H1 (cell line): ENCODE measurements around the gene MMS22L. TPM values are rescaled to one million over a fixed set of nuclear protein-coding genes. Genes with fewer than 3 reads are reported as not detected.

Experiments
- CTCF ChIA-PET: fragments of 300-600 bp; sonication (Branson Sonifier 250); formaldehyde crosslinking; loops from one replicate; lab custom pipeline; 2021; ENCODE audit not compliant: partially characterized antibody; lab: Charles Lee
- POLR2A ChIA-PET: fragments of 300-600 bp; sonication (Branson Sonifier 250); formaldehyde crosslinking; loops from one replicate; lab custom pipeline; 2021; ENCODE audit warnings: inconsistent platforms; ENCODE audit not compliant: partially characterized antibody; lab: Charles Lee
- DNase-seq, 2 experiments: peaks; one replicate each; pipeline versions ENCODE4 v3.0.0 to v3.0.0-alpha.2; 2010 to 2022; ENCODE audit warnings: low spot score in 2 of 2, low read depth in 1 of 2, mixed read lengths in 1 of 2
- FAIRE-seq: peaks from 2 replicates; lab custom pipeline; 2011; peaks lifted over from hg19 to GRCh38; lab: Jason Lieb, UNC
- H2AFZ ChIP-seq: 2 replicates; pipeline ENCODE4 v1.8.1; 2012; ENCODE audit warnings: low read length, inconsistent platforms
- H2AK5ac ChIP-seq: 2 replicates; pipeline ENCODE4 v1.6.1; 2013; ENCODE audit warnings: low read depth, low read length
- H2BK120ac ChIP-seq: replicated peaks from 2 replicates; pipeline ENCODE3; 2013; ENCODE audit warnings: low read depth, low read length, inconsistent platforms
- H2BK12ac ChIP-seq: 2 replicates; pipeline ENCODE4 v1.6.1; 2013; ENCODE audit warnings: low read depth, low read length
- H2BK15ac ChIP-seq: 2 replicates; pipeline ENCODE4 v1.6.1; 2013; ENCODE audit warnings: low read length
- H2BK20ac ChIP-seq: 2 replicates; pipeline ENCODE4 v1.6.1; 2013; ENCODE audit warnings: low read length
- H2BK5ac ChIP-seq: 2 replicates; pipeline ENCODE4 v1.6.1; 2013; ENCODE audit warnings: low read depth, low read length
- H3K14ac ChIP-seq: 2 replicates; pipeline ENCODE4 v1.6.1; 2013; ENCODE audit warnings: inconsistent platforms; ENCODE audit not compliant: insufficient read length
- H3K18ac ChIP-seq: 2 replicates; pipeline ENCODE4 v1.6.1; 2013; ENCODE audit warnings: low read length; ENCODE audit errors: extremely low read depth
- H3K23ac ChIP-seq: 2 replicates; pipeline ENCODE4 v1.6.1; 2013; ENCODE audit warnings: inconsistent platforms; ENCODE audit not compliant: insufficient read length
- H3K23me2 ChIP-seq: 2 replicates; pipeline ENCODE4 v1.6.1; 2013; ENCODE audit warnings: low read depth, low read length
- H3K27ac ChIP-seq: 2 replicates; pipeline ENCODE4 v1.6.1; 2011; ENCODE audit warnings: low read depth, low read length, inconsistent platforms
- H3K27me3 ChIP-seq, 4 experiments: replicated peaks in 1 of 4; 1 replicate in 1 of 4; 2 replicates in 3 of 4; pipeline versions ENCODE4 v1.6.1 to v1.8.1; 2011 to 2013; ENCODE audit warnings: low read length in 3 of 4, mild to moderate bottlenecking in 3 of 4, inconsistent platforms in 2 of 4, mixed read lengths in 2 of 4, moderate library complexity in 1 of 4; ENCODE audit not compliant: control insufficient read depth in 3 of 4, insufficient read depth in 3 of 4; ENCODE audit errors: extremely low read depth in 1 of 4
- H3K36me3 ChIP-seq, 4 experiments: 2 replicates each; pipeline versions ENCODE4 v1.6.1 to v1.8.1; 2011 to 2013; ENCODE audit warnings: mild to moderate bottlenecking in 4 of 4, low read length in 3 of 4, moderate library complexity in 2 of 4, control low read depth in 1 of 4, inconsistent platforms in 1 of 4; ENCODE audit not compliant: insufficient read depth in 4 of 4, control insufficient read depth in 2 of 4
- H3K4ac ChIP-seq: replicated peaks from 2 replicates; pipeline ENCODE3; 2013; ENCODE audit warnings: low read length, low read depth, mixed read lengths, inconsistent platforms; ENCODE audit not compliant: insufficient read length
- H3K4me1 ChIP-seq, 4 experiments: replicated peaks in 1 of 4; 1 replicate in 1 of 4; 2 replicates in 3 of 4; pipeline versions ENCODE4 v1.6.1 to v1.8.1; 2011 to 2013; ENCODE audit warnings: low read length in 3 of 4, inconsistent platforms in 2 of 4, mixed read lengths in 1 of 4; ENCODE audit not compliant: insufficient read depth in 4 of 4, control insufficient read depth in 3 of 4
- H3K4me2 ChIP-seq, 2 experiments: 2 replicates each; pipeline versions ENCODE4 v1.6.1 to v1.8.1; 2011 to 2013; ENCODE audit warnings: low read depth in 2 of 2, low read length in 2 of 2, control low read depth in 1 of 2, inconsistent platforms in 1 of 2, mild to moderate bottlenecking in 1 of 2; ENCODE audit not compliant: insufficient read depth in 1 of 2
- H3K4me3 ChIP-seq, 4 experiments: fragments of 200-600, 300-600 bp in 1 of 4; sonication (generic), shearing (Covaris generic), sonication (Bioruptor Twin) in 1 of 4; 2 replicates each; pipeline versions ENCODE4 v1.5.1 to v1.8.1; 2011 to 2016; ENCODE audit warnings: low read length in 4 of 4, low read depth in 3 of 4, control low read depth in 2 of 4, inconsistent platforms in 2 of 4, mild to moderate bottlenecking in 2 of 4, mixed read lengths in 1 of 4, moderate library complexity in 1 of 4; ENCODE audit not compliant: insufficient read depth in 2 of 4; ENCODE audit errors: extremely low read depth in 1 of 4
- H3K56ac ChIP-seq: replicated peaks from 2 replicates; pipeline ENCODE3; 2013; ENCODE audit warnings: low read depth, mild to moderate bottlenecking, mixed read lengths, low read length, inconsistent platforms; ENCODE audit not compliant: insufficient read length
- H3K79me1 ChIP-seq: 2 replicates; pipeline ENCODE4 v1.6.1; 2013; ENCODE audit warnings: low read depth, low read length, control low read depth
- H3K79me2 ChIP-seq, 2 experiments: 2 replicates each; pipeline versions ENCODE4 v1.6.1 to v1.8.1; 2012 to 2013; ENCODE audit warnings: low read length in 2 of 2, mild to moderate bottlenecking in 2 of 2, inconsistent platforms in 1 of 2; ENCODE audit not compliant: insufficient read depth in 2 of 2, control insufficient read depth in 1 of 2
- H3K9ac ChIP-seq, 4 experiments: replicated peaks in 1 of 4; 1 replicate in 1 of 4; 2 replicates in 3 of 4; pipeline versions ENCODE4 v1.6.1 to v1.8.1; 2011 to 2013; ENCODE audit warnings: low read depth in 3 of 4, low read length in 3 of 4, control low read depth in 2 of 4, mild to moderate bottlenecking in 2 of 4, moderate library complexity in 2 of 4, inconsistent platforms in 1 of 4; ENCODE audit errors: extremely low read depth in 1 of 4
- H3K9me3 ChIP-seq, 2 experiments: 2 replicates each; pipeline versions ENCODE4 v1.6.1 to v1.8.1; 2012 to 2013; ENCODE audit warnings: mild to moderate bottlenecking in 2 of 2, moderate library complexity in 2 of 2, control low read depth in 1 of 2, inconsistent platforms in 1 of 2, low read depth in 1 of 2, low read length in 1 of 2, mixed read lengths in 1 of 2; ENCODE audit not compliant: insufficient read depth in 2 of 2
- H4K20me1 ChIP-seq, 2 experiments: replicated peaks in 1 of 2; 2 replicates each; pipeline versions ENCODE3 to v1.8.1; 2011 to 2013; ENCODE audit warnings: inconsistent platforms in 2 of 2, low read length in 2 of 2, mild to moderate bottlenecking in 1 of 2; ENCODE audit not compliant: insufficient read depth in 2 of 2, control insufficient read depth in 1 of 2
- H4K5ac ChIP-seq: 2 replicates; pipeline ENCODE4 v1.6.1; 2013; ENCODE audit warnings: low read length, low read depth, mixed read lengths, inconsistent platforms; ENCODE audit not compliant: insufficient read length
- H4K8ac ChIP-seq: 2 replicates; pipeline ENCODE4 v1.8.0; 2013; ENCODE audit warnings: mild to moderate bottlenecking, moderate library complexity, low read length, inconsistent platforms; ENCODE audit not compliant: insufficient read depth; ENCODE audit errors: extremely low read depth
- H4K91ac ChIP-seq: replicated peaks from 2 replicates; pipeline ENCODE3; 2013; ENCODE audit warnings: low read length, mixed read lengths, inconsistent platforms; ENCODE audit not compliant: insufficient read length
- ATF3 ChIP-seq: IDR thresholded peaks from 2 replicates; pipeline ENCODE4 v1.6.1; 2011; ENCODE audit warnings: low read depth, mild to moderate bottlenecking, low read length; ENCODE audit not compliant: insufficient read depth
- CEBPB ChIP-seq: IDR thresholded peaks from 2 replicates; pipeline ENCODE4 v1.6.1; 2012; ENCODE audit warnings: low read depth, low read length
- CHD1 ChIP-seq: IDR thresholded peaks from 2 replicates; pipeline ENCODE4 v1.6.1; 2012; ENCODE audit warnings: low read depth, low read length, improper control_type of control experiment
- CHD2 ChIP-seq: IDR thresholded peaks from 2 replicates; pipeline ENCODE4 v1.6.1; 2012; ENCODE audit warnings: low read length, improper control_type of control experiment
- CREB1 ChIP-seq: IDR thresholded peaks from 2 replicates; pipeline ENCODE4 v1.6.1; 2012; ENCODE audit warnings: inconsistent platforms
- E2F6 ChIP-seq: IDR thresholded peaks from 2 replicates; pipeline ENCODE4 v1.6.1; 2012; ENCODE audit warnings: inconsistent platforms
- GABPA ChIP-seq: IDR thresholded peaks from 2 replicates; pipeline ENCODE4 v1.6.1; 2011; ENCODE audit warnings: mild to moderate bottlenecking, low read length, moderate library complexity, borderline replicate concordance; ENCODE audit not compliant: insufficient read depth
- HDAC6 ChIP-seq: IDR thresholded peaks from one replicate; pipeline ENCODE4 v1.7.1; 2012; ENCODE audit warnings: low read depth, mild to moderate bottlenecking, inconsistent platforms, low read length, moderate library complexity
- JUND ChIP-seq: IDR thresholded peaks from 2 replicates; pipeline ENCODE4 v1.6.1; 2011; ENCODE audit warnings: mild to moderate bottlenecking, improper control_type of control experiment, low read length
- POLR2AphosphoS5 ChIP-seq: IDR thresholded peaks from 2 replicates; pipeline ENCODE4 v1.6.1; 2011; ENCODE audit warnings: low read depth, low read length
- SAP30 ChIP-seq: fragments of 300-600 bp; sonication (generic); IDR thresholded peaks from 2 replicates; pipeline ENCODE4 v1.7.1; 2012; ENCODE audit warnings: low read length, moderate library complexity, mild to moderate bottlenecking, inconsistent platforms; ENCODE audit not compliant: insufficient read depth, insufficient replicate concordance
- SIX5 ChIP-seq: IDR thresholded peaks from 2 replicates; pipeline ENCODE4 v1.6.1; 2011; ENCODE audit warnings: mild to moderate bottlenecking, low read depth, low read length
- SP2 ChIP-seq: IDR thresholded peaks from 2 replicates; pipeline ENCODE4 v1.6.1; 2012; ENCODE audit warnings: mild to moderate bottlenecking, low read length, inconsistent platforms
- SP4 ChIP-seq: IDR thresholded peaks from 2 replicates; pipeline ENCODE4 v1.6.1; 2012; ENCODE audit warnings: low read length, inconsistent platforms
- TCF12 ChIP-seq: IDR thresholded peaks from 2 replicates; pipeline ENCODE4 v1.6.1; 2011; ENCODE audit warnings: low read depth, mild to moderate bottlenecking, low read length
- WGBS, 2 experiments: shearing (Covaris generic) in 1 of 2; methylation state at CpG; one replicate each; pipeline versions ENCODE4 v1.1.6 to v1.1.7; 2013 to 2015; ENCODE audit warnings: low lambda C conversion rate in 2 of 2, mixed read lengths in 2 of 2, inconsistent platforms in 1 of 2, low coverage in 1 of 2, missing lambda C conversion rate in 1 of 2; ENCODE audit not compliant: insufficient replicate concordance in 2 of 2, insufficient coverage in 1 of 2, insufficient read length in 1 of 2; ENCODE audit errors: extremely low coverage in 1 of 2, missing lambda C conversion rate in 1 of 2; 5-methylcytosine and 5-hydroxymethylcytosine counted together
- polyA plus RNA-seq, 7 experiments: library from polyadenylated mRNA; depleted of rRNA in 3 of 7; stranded (reverse) in 5 of 7; unstranded in 2 of 7; fragments of >200 nt in 5 of 7; fragments of 200-250 nt in 2 of 7; gene quantifications; 1 replicate in 5 of 7; 2 replicates in 1 of 7; 4 replicates in 1 of 7; pipeline versions ENCODE4 v1.2.1 to v1.2.3, GENCODE V29; 2011 to 2013; ENCODE audit warnings: missing spikeins in 2 of 7, mixed read lengths in 2 of 7
- total RNA-seq: library from RNA; stranded (reverse); fragmentation: NEBNext Ultra II Directional; extraction: Animal tissue kit (Norgen Biotek cat#: 25700); gene quantifications from 2 replicates; pipeline ENCODE4 v1.2.1, GENCODE V29; 2021

Gene MMS22L
- total and polyA plus RNA-seq, 2 of the 8 experiments (the other 6 are each of a cell fraction or from before 2014, with no cell fraction given) = 11.1 to 32.6 TPM

GRCh38 chr6:97145691-97146090 is 137.3 kb downstream of the MMS22L start:
- no peak overlapping the region for H2AFZ ChIP-seq
- H2BK120ac ChIP-seq = no peak overlapping the region
- no peaks in the 10 kb centered on the region for H3K27me3 ChIP-seq
- no peak overlapping the region for H3K14ac ChIP-seq
- no peak overlapping the region for H3K9ac ChIP-seq
- no peak overlapping the region for H3K4me2 ChIP-seq
- H3K79me1 ChIP-seq = no peaks in the 10 kb centered on the region
- H2BK20ac ChIP-seq = no peak overlapping the region
- ChIA-PET CTCF (interaction anchor here (0.8 kb wide), 1 partner anchor 20 kb away, joined by 4 read pairs; no protein-coding TSS in a partner anchor), POLR2A (interaction anchor here (0.6 kb wide), 1 partner anchor 221 kb away, joined by 3 read pairs; no protein-coding TSS in a partner anchor)
- no peaks in the 10 kb centered on the region for H3K9me3 ChIP-seq
- H3K18ac ChIP-seq = no peak overlapping the region
- no peaks in the 10 kb centered on the region for H3K23me2 ChIP-seq
- no peaks in the 10 kb centered on the region for H3K4me1 ChIP-seq
- no peak overlapping the region for H3K27ac ChIP-seq
- no peak overlapping the region for H2BK5ac ChIP-seq
- H2BK12ac ChIP-seq = no peak overlapping the region
- peaks cover 0 to 34% (median 5%) of the 10 kb centered on the region in 4 experiments; a peak in 6 of 8 replicates for H3K36me3 ChIP-seq
- H3K4ac ChIP-seq = no peak overlapping the region
- H4K8ac ChIP-seq = no peak overlapping the region
- DNase-seq (no peak), FAIRE-seq (no peak)
- WGBS, 2 experiments = 100% methylated on average over 1 of the region's 1 CpG; no CpG with 5 or more reads in 1 of the 2 experiments
- H4K20me1 ChIP-seq = no peaks in the 10 kb centered on the region
- no peak overlapping the region for H4K5ac ChIP-seq
- H4K91ac ChIP-seq = no peak overlapping the region
- H3K23ac ChIP-seq = no peak overlapping the region
- no peak overlapping the region for H3K56ac ChIP-seq
- no peak overlapping the region for H3K4me3 ChIP-seq
- no peak overlapping the region for H2BK15ac ChIP-seq
- no peaks in the 10 kb centered on the region for H3K79me2 ChIP-seq
- no peak overlapping the region for H2AK5ac ChIP-seq
- TF ChIP-seq POLR2AphosphoS5 (no peak), GABPA (no peak), CREB1 (no peak), ATF3 (no peak), E2F6 (no peak), SP2 (no peak), CHD1 (no peak), HDAC6 (no peak), SIX5 (no peak), CEBPB (no peak), SP4 (no peak), SAP30 (no peak), JUND (no peak), TCF12 (no peak), CHD2 (no peak)
